Bronchial epithelial cell (primary cell): Measurements from ENCODE around the gene HSD17B8. TPM values are rescaled to one million over a fixed set of nuclear protein-coding genes. Genes with fewer than 3 reads are reported as not detected.

Source experiments
- DNase-seq: peaks from one replicate; pipeline ENCODE4 v3.0.0-alpha.2; 2010; ENCODE audit warnings: low read depth
- FAIRE-seq: peaks from 2 replicates; lab custom pipeline; 2011; peaks lifted over from hg19 to GRCh38; lab: Jason Lieb, UNC
- H3K27me3 ChIP-seq: 2 replicates; pipeline ENCODE4 v1.5.1; 2011; ENCODE audit warnings: low read length; ENCODE audit not compliant: control insufficient read depth, insufficient read depth
- H3K36me3 ChIP-seq: 2 replicates; pipeline ENCODE4 v1.5.1; 2011; ENCODE audit warnings: low read length; ENCODE audit not compliant: control insufficient read depth, insufficient read depth
- H3K4me3 ChIP-seq: 2 replicates; pipeline ENCODE4 v1.5.1; 2011; ENCODE audit warnings: mild to moderate bottlenecking, low read depth, low read length, control low read depth
- total RNA-seq: library from RNA; depleted of rRNA; stranded (reverse); fragments of >200 nt; gene quantifications from 2 replicates; pipeline ENCODE4 v1.2.1, GENCODE V29; 2014
- TF ChIP-seq, protein P1 (sequence below): IDR thresholded peaks from 2 replicates; pipeline ENCODE4 v1.5.1; 2011; ENCODE audit warnings: mild to moderate bottlenecking, moderate library complexity, low read length, control low read depth, inconsistent platforms; ENCODE audit not compliant: insufficient read depth, severe bottlenecking

Gene HSD17B8
- total RNA-seq, 1 donor from 2014 or later = 59.8 TPM

DNA sequence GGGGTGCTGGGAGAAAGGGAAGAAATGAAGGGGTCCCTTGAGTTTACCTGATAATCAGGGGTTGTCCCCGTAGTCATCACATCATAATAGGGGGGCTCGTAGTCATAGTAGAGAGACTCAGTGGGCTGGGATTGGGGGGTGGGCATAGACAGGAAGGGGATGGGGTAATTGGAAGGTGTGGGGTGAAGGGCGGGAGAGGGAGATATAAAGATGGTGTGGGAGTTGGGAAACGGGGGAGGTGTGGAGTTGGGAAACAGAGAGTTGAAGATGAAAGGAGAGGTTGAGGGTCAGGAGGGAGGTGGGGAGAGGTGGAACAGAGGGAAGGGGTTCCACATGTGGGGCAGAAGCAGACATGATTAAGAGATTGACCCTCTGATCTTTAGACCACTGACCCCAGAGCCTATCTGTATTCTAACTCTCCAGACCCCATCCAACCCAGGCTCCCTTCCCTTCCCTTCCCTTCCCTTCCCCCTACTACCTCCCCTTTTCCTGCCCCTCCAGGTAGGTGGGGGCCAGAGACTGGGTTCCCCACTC lies 18.7 kb upstream of the HSD17B8 start:
- TF ChIP-seq, protein P1, sequence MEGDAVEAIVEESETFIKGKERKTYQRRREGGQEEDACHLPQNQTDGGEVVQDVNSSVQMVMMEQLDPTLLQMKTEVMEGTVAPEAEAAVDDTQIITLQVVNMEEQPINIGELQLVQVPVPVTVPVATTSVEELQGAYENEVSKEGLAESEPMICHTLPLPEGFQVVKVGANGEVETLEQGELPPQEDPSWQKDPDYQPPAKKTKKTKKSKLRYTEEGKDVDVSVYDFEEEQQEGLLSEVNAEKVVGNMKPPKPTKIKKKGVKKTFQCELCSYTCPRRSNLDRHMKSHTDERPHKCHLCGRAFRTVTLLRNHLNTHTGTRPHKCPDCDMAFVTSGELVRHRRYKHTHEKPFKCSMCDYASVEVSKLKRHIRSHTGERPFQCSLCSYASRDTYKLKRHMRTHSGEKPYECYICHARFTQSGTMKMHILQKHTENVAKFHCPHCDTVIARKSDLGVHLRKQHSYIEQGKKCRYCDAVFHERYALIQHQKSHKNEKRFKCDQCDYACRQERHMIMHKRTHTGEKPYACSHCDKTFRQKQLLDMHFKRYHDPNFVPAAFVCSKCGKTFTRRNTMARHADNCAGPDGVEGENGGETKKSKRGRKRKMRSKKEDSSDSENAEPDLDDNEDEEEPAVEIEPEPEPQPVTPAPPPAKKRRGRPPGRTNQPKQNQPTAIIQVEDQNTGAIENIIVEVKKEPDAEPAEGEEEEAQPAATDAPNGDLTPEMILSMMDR = no peak
- no peaks in the 10 kb centered on the region for H3K36me3 ChIP-seq
- H3K4me3 ChIP-seq = no peak overlapping the region
- H3K27me3 ChIP-seq = peaks cover 5% of the 10 kb centered on the region
- no peak for FAIRE-seq
- no peak for DNase-seq

DNA sequence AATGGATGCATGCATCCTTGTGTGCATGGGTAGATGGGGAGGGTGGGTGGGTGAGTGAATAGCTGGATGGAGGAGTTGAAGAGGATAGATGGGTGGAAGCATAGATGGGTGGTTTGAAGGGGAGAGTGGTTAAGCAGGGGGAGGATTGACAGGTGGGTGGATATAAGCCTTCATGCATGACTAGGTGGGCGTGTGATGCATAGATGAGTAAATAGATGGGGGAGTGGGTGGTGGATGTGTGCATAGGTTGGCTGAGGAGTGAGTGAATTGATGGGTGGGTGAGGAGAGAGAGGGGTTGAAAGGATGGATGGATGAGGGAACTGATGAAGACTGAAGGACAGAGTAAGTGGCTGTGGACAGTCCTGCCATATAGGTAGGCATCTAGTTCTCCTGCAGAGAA lies 16.6 kb upstream of the HSD17B8 start:
- peaks cover 19% of the 10 kb centered on the region for H3K27me3 ChIP-seq
- no peak for FAIRE-seq
- DNase-seq = no peak
- H3K36me3 ChIP-seq = no peaks in the 10 kb centered on the region
- no peak overlapping the region for H3K4me3 ChIP-seq
- TF ChIP-seq, protein P1 = no peak

DNA sequence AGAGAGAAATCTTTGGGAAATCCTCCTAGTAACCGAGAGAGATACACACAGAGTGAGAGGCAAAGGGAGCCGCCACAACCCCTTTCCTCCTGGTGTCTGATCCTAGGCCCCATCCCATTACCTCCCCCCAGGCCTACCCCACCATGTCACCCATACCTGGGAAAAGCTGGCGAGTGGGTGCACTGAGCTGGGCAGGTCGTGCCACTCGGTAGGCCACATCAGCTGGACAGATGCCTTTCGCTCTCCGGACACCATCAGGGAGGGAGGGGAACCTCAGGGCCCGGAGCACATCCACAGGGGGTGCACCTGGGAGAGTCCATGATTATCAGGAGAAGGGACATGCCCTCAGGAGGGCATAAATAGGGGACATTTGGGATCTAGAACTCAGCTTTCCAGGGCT lies 15.3 kb upstream of the HSD17B8 start:
- FAIRE-seq (no peak), DNase-seq (no peak)
- TF ChIP-seq, protein P1 = no peak
- no peaks in the 10 kb centered on the region for H3K36me3 ChIP-seq
- no peak overlapping the region for H3K4me3 ChIP-seq
- H3K27me3 ChIP-seq = peaks cover 19% of the 10 kb centered on the region

DNA sequence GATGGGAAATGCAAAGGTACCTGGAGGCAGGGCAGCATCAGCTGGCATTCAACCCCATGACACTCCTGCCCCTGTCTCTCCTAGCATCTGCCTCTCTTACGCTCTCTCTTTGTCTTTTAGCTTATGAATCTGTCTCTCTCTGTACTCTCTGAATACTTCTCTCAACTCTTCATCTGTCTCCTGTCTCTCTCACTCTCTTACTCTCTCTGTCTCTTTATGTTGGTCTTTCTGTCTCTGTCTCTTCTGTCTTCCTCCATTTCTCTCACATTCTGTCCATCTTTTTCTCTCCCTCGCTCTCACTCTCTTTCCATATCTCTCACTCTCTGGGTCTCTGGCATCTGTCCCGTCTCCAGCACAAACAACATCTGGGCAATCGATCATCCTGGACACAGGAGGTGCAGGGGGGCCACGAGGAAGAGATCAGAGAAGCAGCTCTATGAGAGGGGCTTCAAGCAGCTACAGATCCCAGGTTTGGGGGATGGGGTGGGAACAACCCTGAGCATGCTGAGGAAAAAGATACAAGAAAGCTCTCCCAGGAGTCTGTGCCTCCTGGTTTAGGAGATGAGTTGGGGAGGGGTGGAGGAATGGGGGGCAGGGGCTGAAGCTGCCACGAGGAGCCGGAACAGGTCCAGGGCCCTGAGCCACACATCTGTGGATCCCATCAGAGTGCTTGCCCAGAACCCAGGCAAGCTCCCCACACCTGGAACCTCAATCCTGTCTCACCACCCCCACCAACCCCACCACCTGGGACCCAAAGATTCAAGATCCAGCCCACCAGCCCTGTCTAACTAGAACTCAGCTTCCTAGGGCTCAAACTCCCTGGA lies 14.6 kb upstream of the HSD17B8 start:
- no peak for FAIRE-seq
- DNase-seq = no peak
- H3K27me3 ChIP-seq = peaks cover 19% of the 10 kb centered on the region
- TF ChIP-seq, protein P1 = no peak
- H3K4me3 ChIP-seq = no peak overlapping the region
- H3K36me3 ChIP-seq = peaks cover 3% of the 10 kb centered on the region

DNA sequence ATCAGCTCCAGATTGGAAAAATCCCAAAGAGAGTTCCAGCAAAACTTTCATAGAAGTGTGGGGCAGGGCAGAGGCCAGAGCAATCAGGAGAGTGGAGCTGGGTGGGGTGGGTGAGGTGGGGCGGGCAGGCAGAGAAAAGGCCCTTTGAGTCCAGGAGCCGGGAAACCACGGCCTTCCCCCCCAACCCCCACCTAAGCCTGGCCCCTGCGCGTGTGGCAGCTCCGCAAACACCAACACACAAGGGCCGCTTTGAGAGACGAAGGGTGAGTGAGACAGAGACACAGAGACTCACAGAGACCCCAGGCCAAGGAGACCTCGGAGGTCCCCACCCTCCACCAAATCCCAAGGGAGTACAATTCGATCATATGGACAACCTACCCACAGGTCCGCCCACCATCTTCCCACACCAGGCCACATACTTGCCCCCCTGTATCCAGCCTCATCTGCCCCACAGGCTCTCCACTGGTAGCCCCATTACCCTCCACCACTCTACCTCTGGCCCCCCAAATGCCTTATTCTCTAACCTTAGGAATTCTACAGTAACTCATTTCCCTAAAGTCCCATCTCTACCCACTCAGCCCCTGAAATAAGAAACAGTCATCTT lies 13.8 kb upstream of the HSD17B8 start:
- Histone ChIP-seq H3K36me3 (peaks cover 6% of the 10 kb centered on the region), H3K27me3 (peaks cover 19% of the 10 kb centered on the region), H3K4me3 (no peak overlapping the region)
- no peak for DNase-seq
- no peak for FAIRE-seq
- TF ChIP-seq, protein P1 = no peak
